Nephron progenitor cell (in vitro differentiated cells): ENCODE data around the gene FEN1.

ENCODE experiments used
- DNase-seq: peaks from one replicate; pipeline ENCODE4 v3.0.0; 2021
- H3K27ac Mint-ChIP-seq: 2 replicates; pipeline ENCODE4 v1.8.0; 2021; ENCODE audit warnings: mild to moderate bottlenecking, moderate library complexity, mixed read lengths
- H3K27me3 Mint-ChIP-seq: 2 replicates; pipeline ENCODE4 v1.8.0; 2021; ENCODE audit warnings: mild to moderate bottlenecking, low read depth, mixed read lengths; ENCODE audit not compliant: poor library complexity
- H3K36me3 Mint-ChIP-seq: 2 replicates; pipeline ENCODE4 v1.8.0; 2021; ENCODE audit warnings: low read depth, mixed read lengths
- H3K4me1 Mint-ChIP-seq: 2 replicates; pipeline ENCODE4 v1.8.0; 2021; ENCODE audit warnings: mixed read lengths
- H3K4me3 Mint-ChIP-seq: 2 replicates; pipeline ENCODE4 v1.8.0; 2021; ENCODE audit warnings: mild to moderate bottlenecking, moderate library complexity, mixed read lengths
- H3K9me3 Mint-ChIP-seq: 2 replicates; pipeline ENCODE4 v1.8.0; 2021; ENCODE audit warnings: mild to moderate bottlenecking, moderate library complexity, mixed read lengths
- CTCF ChIP-seq: fragments of 200-600 bp; sonication (generic); IDR thresholded peaks from 2 replicates; pipeline ENCODE4 v1.5.0; 2021; ENCODE audit warnings: antibody characterized with exemption

The FEN1 gene

DNA sequence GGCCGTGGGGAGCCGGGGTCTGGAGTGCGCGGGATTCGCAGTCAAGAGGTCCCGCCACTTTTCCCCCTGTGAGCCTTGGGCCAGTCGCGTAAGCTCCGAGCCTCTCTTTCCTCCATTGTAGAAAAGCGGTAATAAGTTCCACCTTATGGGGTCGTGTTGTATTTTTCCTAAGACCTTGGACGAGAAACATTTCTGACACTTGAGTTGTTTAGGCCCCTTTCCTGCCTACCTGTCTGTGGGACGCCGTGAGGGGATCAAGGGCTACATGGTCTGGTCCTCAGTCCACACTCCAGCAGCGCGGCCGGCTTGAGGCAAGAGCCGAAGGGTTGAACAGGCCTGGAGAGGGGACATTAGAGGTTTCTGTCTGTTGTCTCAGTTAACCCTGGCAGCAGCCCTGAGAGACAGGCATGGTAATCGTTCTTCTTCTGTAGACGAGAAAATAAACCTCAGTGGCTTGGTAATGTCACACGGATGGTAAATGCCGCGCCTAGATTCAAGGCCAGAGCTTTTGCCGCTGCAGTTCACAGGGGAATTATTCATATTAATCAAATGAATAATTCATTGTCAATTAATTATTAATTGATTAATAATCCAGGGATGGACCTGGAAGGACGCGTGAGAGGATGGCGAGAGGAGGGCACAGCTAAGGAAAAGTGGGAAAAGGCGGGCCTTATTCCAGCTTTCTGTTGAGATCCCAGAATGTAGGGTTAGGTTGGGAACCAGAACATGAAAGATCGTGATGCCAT is 545 bp downstream of the FEN1 start:
- peak overlapping the region; percentile 95 for H3K27ac Mint-ChIP-seq
- no peak for TF ChIP-seq CTCF
- no peak for DNase-seq
- H3K36me3 Mint-ChIP-seq: peaks cover 40% of the 10 kb centered on the region
- peak overlapping the region; percentile 96 for H3K4me3 Mint-ChIP-seq
- no peaks in the 10 kb centered on the region for H3K9me3 Mint-ChIP-seq
- peaks cover 44% of the 10 kb centered on the region for H3K4me1 Mint-ChIP-seq
- H3K27me3 Mint-ChIP-seq: no peaks in the 10 kb centered on the region

DNA sequence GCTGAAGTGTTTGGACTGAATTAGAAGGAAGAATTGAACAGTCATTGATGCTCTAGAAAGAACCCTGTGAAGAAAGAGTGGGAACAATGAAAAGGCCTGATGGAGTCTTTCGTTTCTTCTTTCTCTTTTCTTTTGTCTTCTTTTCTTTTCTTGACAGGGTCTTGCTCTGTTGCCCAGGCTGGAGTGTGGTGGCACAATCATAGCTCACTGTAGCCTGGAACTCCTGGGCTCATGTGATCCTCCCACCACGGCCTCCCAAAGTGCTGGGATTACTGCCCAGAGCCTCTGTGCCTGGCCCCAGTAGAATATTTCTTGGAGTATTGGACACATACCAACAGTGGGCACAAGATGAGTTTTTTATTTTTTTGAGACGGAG is 1.1 kb downstream of the FEN1 start:
- Mint-ChIP-seq H3K27ac (peak overlapping the region; percentile 95), H3K36me3 (peaks cover 35% of the 10 kb centered on the region), H3K9me3 (no peaks in the 10 kb centered on the region), H3K4me3 (peak overlapping the region; percentile 96), H3K27me3 (no peaks in the 10 kb centered on the region), H3K4me1 (peaks cover 47% of the 10 kb centered on the region)
- DNase-seq: no peak
- TF ChIP-seq CTCF: no peak

DNA sequence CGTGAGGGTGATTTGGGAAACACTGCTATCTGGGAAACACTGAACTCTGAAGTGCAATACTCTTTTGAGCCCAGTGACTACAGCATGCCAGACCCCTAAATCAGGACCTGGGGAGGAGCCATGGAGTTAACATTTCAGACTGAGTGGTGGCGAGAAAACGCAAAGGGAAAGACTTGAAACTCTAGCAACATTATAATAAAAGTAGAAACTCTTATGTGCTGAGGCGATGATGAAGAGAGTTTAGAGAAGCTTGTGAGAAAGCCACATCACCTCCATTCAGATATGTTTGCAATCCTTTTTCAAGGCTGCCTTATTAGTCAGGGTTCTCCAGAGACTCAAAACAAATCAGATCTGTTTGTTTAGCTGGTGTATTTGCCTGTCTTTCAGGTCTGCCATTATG is 1.9 kb downstream of the FEN1 start:
- H3K27me3 Mint-ChIP-seq: no peaks in the 10 kb centered on the region
- H3K36me3 Mint-ChIP-seq: peaks cover 35% of the 10 kb centered on the region
- H3K4me3 Mint-ChIP-seq: peak overlapping the region; percentile 96
- no peak for TF ChIP-seq CTCF
- DNase-seq: no peak
- no peaks in the 10 kb centered on the region for H3K9me3 Mint-ChIP-seq
- H3K4me1 Mint-ChIP-seq: peaks cover 53% of the 10 kb centered on the region
- peak overlapping the region; percentile 71 for H3K27ac Mint-ChIP-seq

DNA sequence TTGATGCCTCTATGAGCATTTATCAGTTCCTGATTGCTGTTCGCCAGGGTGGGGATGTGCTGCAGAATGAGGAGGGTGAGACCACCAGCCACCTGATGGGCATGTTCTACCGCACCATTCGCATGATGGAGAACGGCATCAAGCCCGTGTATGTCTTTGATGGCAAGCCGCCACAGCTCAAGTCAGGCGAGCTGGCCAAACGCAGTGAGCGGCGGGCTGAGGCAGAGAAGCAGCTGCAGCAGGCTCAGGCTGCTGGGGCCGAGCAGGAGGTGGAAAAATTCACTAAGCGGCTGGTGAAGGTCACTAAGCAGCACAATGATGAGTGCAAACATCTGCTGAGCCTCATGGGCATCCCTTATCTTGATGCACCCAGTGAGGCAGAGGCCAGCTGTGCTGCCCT is 2.7 kb downstream of the FEN1 start:
- DNase-seq: no peak
- peak overlapping the region; percentile 61 for H3K27ac Mint-ChIP-seq
- peak overlapping the region; percentile 28 for H3K4me3 Mint-ChIP-seq
- H3K4me1 Mint-ChIP-seq: peaks cover 51% of the 10 kb centered on the region
- no peaks in the 10 kb centered on the region for H3K27me3 Mint-ChIP-seq
- no peak for TF ChIP-seq CTCF
- H3K9me3 Mint-ChIP-seq: no peaks in the 10 kb centered on the region
- peaks cover 34% of the 10 kb centered on the region for H3K36me3 Mint-ChIP-seq

GRCh38 chr11:61795876-61796526 is 3.3 kb downstream of the FEN1 start:
- no peaks in the 10 kb centered on the region for H3K27me3 Mint-ChIP-seq
- H3K36me3 Mint-ChIP-seq: peaks cover 35% of the 10 kb centered on the region
- TF ChIP-seq CTCF: no peak
- no peak overlapping the region for H3K4me3 Mint-ChIP-seq
- peaks cover 52% of the 10 kb centered on the region for H3K4me1 Mint-ChIP-seq
- no peaks in the 10 kb centered on the region for H3K9me3 Mint-ChIP-seq
- DNase-seq: no peak
- peak overlapping the region; percentile 92 for H3K27ac Mint-ChIP-seq
